ENCODE data around the gene PIK3R3.

GRCh38 chr1:46096269-46097148 lies 35.9 kb downstream of the PIK3R3 start:
- no peak for TF ChIP-seq CTCF (IDR thresholded peaks at IDR 0.05)
- no peak for TF ChIP-seq POLR2A (IDR thresholded peaks at IDR 0.05)
